ENCODE data around the gene PEX3.
"Not testable (repeated sequence)": the region's sequence is repeated elsewhere in the genome, so short reads cannot be mapped to it uniquely, and the experiment has no call there.

The PEX3 gene

GRCh38 chr6:143507358-143508145, 56.9 kb downstream of the PEX3 start:
- DNase-seq, result no peak

GRCh38 chr6:143510326-143510725, 59.7 kb downstream of the PEX3 start:
- not testable (repeated sequence) for DNase-seq

- no peak for DNase-seq
Observed at GRCh38 chr6:143510991-143511891, 60.6 kb downstream of the PEX3 start, which contains the start of gene FUCA2. Gene FUCA2 (minus strand): TSS chr6:143511720. CDS start chr6:143511634, 86 bp downstream.

- DNase-seq, result peak; percentile 35
Observed at GRCh38 chr6:143513410-143513809, 62.8 kb downstream of the PEX3 start.

- DNase-seq, result no peak
Observed at GRCh38 chr6:143515061-143515760, 64.6 kb downstream of the PEX3 start.

- no peak for DNase-seq
Observed at GRCh38 chr6:143515766-143516355, 65.3 kb downstream of the PEX3 start.

GRCh38 chr6:143516690-143517446, 66.3 kb downstream of the PEX3 start:
- no peak for DNase-seq

- DNase-seq, result no peak
Observed at GRCh38 chr6:143517447-143517773, 66.8 kb downstream of the PEX3 start.

- DNase-seq, result no peak
Observed at GRCh38 chr6:143522039-143522600, 71.5 kb downstream of the PEX3 start.

- no peak for DNase-seq
Observed at GRCh38 chr6:143525356-143525755, 74.8 kb downstream of the PEX3 start.

- DNase-seq, result no peak
Observed at GRCh38 chr6:143527677-143528076, 77.1 kb downstream of the PEX3 start.

GRCh38 chr6:143528164-143528811, 77.7 kb downstream of the PEX3 start:
- no peak for DNase-seq

GRCh38 chr6:143529095-143529494, 78.5 kb downstream of the PEX3 start:
- peak; percentile 49 for DNase-seq

GRCh38 chr6:143531720-143532499, 81.3 kb downstream of the PEX3 start:
- no peak for DNase-seq

GRCh38 chr6:143535189-143535614, 84.6 kb downstream of the PEX3 start:
- DNase-seq, result peak; percentile 11

- DNase-seq, result peak; percentile 29
Observed at GRCh38 chr6:143536461-143536865, 85.9 kb downstream of the PEX3 start.

GRCh38 chr6:143536866-143537691, 86.5 kb downstream of the PEX3 start:
- DNase-seq, result peak; percentile 44

- DNase-seq, result no peak
Observed at GRCh38 chr6:143538374-143538773, 87.8 kb downstream of the PEX3 start.

GRCh38 chr6:143539106-143539505, 88.5 kb downstream of the PEX3 start:
- DNase-seq, result no peak
